PC-3 (cell line): ENCODE data around the gene CCNDBP1. TPM values are rescaled to one million over a fixed set of nuclear protein-coding genes. Genes with fewer than 3 reads are reported as not detected.

Experiments used
- total RNA-seq: library from RNA; depleted of rRNA; stranded (reverse); fragments of >200 nt; gene quantifications from 2 replicates; pipeline ENCODE4 v1.2.3, GENCODE V29; 2014; rRNA removed

Gene CCNDBP1
- total RNA-seq, 1 experiment from 2014 or later, result 34.3 TPM

Other genes starting within 250 kb of the CCNDBP1 start
- 18.3 and 22.6 TPM in 2 replicates for gene UBR1, start 79.4 kb upstream of the CCNDBP1 start, total RNA-seq
- gene TMEM62, start 51.8 kb upstream of the CCNDBP1 start, total RNA-seq, result 19.6 and 31.6 TPM in 2 replicates
- not detected in 2 replicates for gene EPB42, start 35.6 kb downstream of the CCNDBP1 start, total RNA-seq
- not detected in 2 replicates for gene TGM5, start 81.5 kb downstream of the CCNDBP1 start, total RNA-seq
- not detected in 2 replicates for gene TGM7, start 116.9 kb downstream of the CCNDBP1 start, total RNA-seq
- gene LCMT2, start 145.2 kb downstream of the CCNDBP1 start, total RNA-seq, result 6.7 and 7.4 TPM in 2 replicates
- gene ZSCAN29, start 185.6 kb downstream of the CCNDBP1 start, total RNA-seq, result 16.8 and 28.0 TPM in 2 replicates
- 29.7 and 40.6 TPM in 2 replicates for gene TUBGCP4, start 185.7 kb downstream of the CCNDBP1 start, total RNA-seq